Fibroblast of pulmonary artery (primary cell): ENCODE measurements around the gene THRA.

ENCODE experiments used
- DNase-seq: peaks from one replicate; pipeline ENCODE4 v3.0.0-alpha.2; 2010; ENCODE audit warnings: low read depth
- H3K4me3 ChIP-seq: replicated peaks from 2 replicates; pipeline ENCODE4 v1.5.1; 2011; ENCODE audit warnings: low read depth, mild to moderate bottlenecking, control low read depth, low read length, moderate library complexity
- CTCF ChIP-seq: IDR thresholded peaks from 2 replicates; pipeline ENCODE4 v1.5.1; 2011; ENCODE audit warnings: mild to moderate bottlenecking, control low read depth, low read length, inconsistent platforms; ENCODE audit errors: missing control alignments

THRA gene

GRCh38 chr17:40060887-40061608, 1.7 kb upstream of the THRA start:
- no peak for DNase-seq
- TF ChIP-seq CTCF = no peak
- H3K4me3 ChIP-seq = no peak overlapping the region

GRCh38 chr17:40061609-40062038, 1.1 kb upstream of the THRA start:
- no peak for TF ChIP-seq CTCF
- DNase-seq = no peak
- H3K4me3 ChIP-seq = no peak overlapping the region

GRCh38 chr17:40063187-40063771, 514 bp downstream of the THRA start:
- no peak for TF ChIP-seq CTCF
- peak overlapping the region; percentile 91 for H3K4me3 ChIP-seq
- peak; percentile 40 for DNase-seq

- TF ChIP-seq CTCF = no peak
- no peak for DNase-seq
- peak overlapping the region; percentile 91 for H3K4me3 ChIP-seq
These were observed 1.3 kb downstream of the THRA start for GRCh38 chr17:40063901-40064531.

GRCh38 chr17:40064971-40065768, 2.4 kb downstream of the THRA start:
- no peak for TF ChIP-seq CTCF
- H3K4me3 ChIP-seq = peak overlapping the region; percentile 91
- peak; percentile 39 for DNase-seq

- H3K4me3 ChIP-seq = no peak overlapping the region
- DNase-seq = no peak
- TF ChIP-seq CTCF = no peak
These were observed 3.2 kb downstream of the THRA start for GRCh38 chr17:40065769-40066510.
